BJ (cell line): Measurements from ENCODE around the gene HAVCR2. TPM values are rescaled to one million over a fixed set of nuclear protein-coding genes. Genes with fewer than 3 reads are reported as not detected.

Experiments
- CTCF ChIA-PET: fragments of 350-600 bp; formaldehyde crosslinking; extraction: SDS; loops from one replicate; lab custom pipeline; 2021; ENCODE audit warnings: antibody characterized with exemption, inconsistent platforms; lab: Yijun Ruan, JAX
- POLR2A ChIA-PET: fragments of 300-600 bp; sonication (Branson Sonifier 250); formaldehyde crosslinking; extraction: SDS; loops from one replicate; lab custom pipeline; 2021; ENCODE audit warnings: antibody characterized with exemption; lab: Charles Lee
- DNase-seq: peaks from one replicate; pipeline ENCODE4 v3.0.0-alpha.2; 2011; ENCODE audit warnings: low read depth
- H3K27me3 ChIP-seq: 2 replicates; pipeline ENCODE4 v1.6.0; 2011; ENCODE audit warnings: low read length; ENCODE audit not compliant: control insufficient read depth, insufficient read depth
- H3K36me3 ChIP-seq: 2 replicates; pipeline ENCODE4 v1.5.1; 2011; ENCODE audit warnings: low read length; ENCODE audit not compliant: control insufficient read depth, insufficient read depth
- H3K4me3 ChIP-seq: 2 replicates; pipeline ENCODE4 v1.5.1; 2011; ENCODE audit warnings: low read depth, mild to moderate bottlenecking, control low read depth, low read length
- CTCF ChIP-seq: IDR thresholded peaks from 2 replicates; pipeline ENCODE4 v1.5.1; 2011; ENCODE audit warnings: low read depth, mild to moderate bottlenecking, control low read depth, inconsistent platforms, low read length, moderate library complexity; ENCODE audit not compliant: insufficient read depth
- polyA plus RNA-seq: library from polyadenylated mRNA; depleted of rRNA; stranded (reverse); fragments of >200 nt; gene quantifications from 2 replicates; pipeline ENCODE4 v1.2.3, GENCODE V29; 2011

The HAVCR2 gene
- polyA plus RNA-seq, 1 experiment = not detected

- no peaks in the 10 kb centered on the region for H3K36me3 ChIP-seq
- ChIA-PET POLR2A (no interaction called here), CTCF (interaction anchor here (1.9 kb wide), 1 partner anchor 17 kb away, joined by 7 read pairs; no protein-coding TSS in a partner anchor)
- H3K4me3 ChIP-seq = no peak overlapping the region
- no peak for DNase-seq
- no peaks in the 10 kb centered on the region; the same call in 1 of the 2 replicates for H3K27me3 ChIP-seq
- TF ChIP-seq CTCF = no peak
These were observed 6.2 kb upstream of the HAVCR2 start for GRCh38 chr5:157115012-157115411.

- CTCF ChIA-PET = no interaction called here
- no peak overlapping the region for H3K4me3 ChIP-seq
- no peaks in the 10 kb centered on the region for H3K36me3 ChIP-seq
- POLR2A ChIA-PET = no interaction called here
- no peak for DNase-seq
- TF ChIP-seq CTCF = no peak
- no peaks in the 10 kb centered on the region; the same call in 1 of the 2 replicates for H3K27me3 ChIP-seq
These were observed 4.2 kb upstream of the HAVCR2 start for GRCh38 chr5:157113002-157113401.

- ChIA-PET POLR2A (interaction anchor here (0.6 kb wide), 1 partner anchor 8 kb away, joined by 15 read pairs; no protein-coding TSS in a partner anchor), CTCF (interaction anchor here (0.6 kb wide), 1 partner anchor 79 kb away, joined by 3 read pairs; no protein-coding TSS in a partner anchor)
- no peak for DNase-seq
- Histone ChIP-seq H3K4me3 (no peak overlapping the region), H3K36me3 (no peaks in the 10 kb centered on the region), H3K27me3 (no peaks in the 10 kb centered on the region)
- TF ChIP-seq CTCF = no peak
These were observed 900 bp upstream of the HAVCR2 start for GRCh38 chr5:157109744-157110143.

- ChIA-PET POLR2A (no interaction called here), CTCF (interaction anchor here (0.6 kb wide), 1 partner anchor 905 kb away, joined by 3 read pairs; no protein-coding TSS in a partner anchor)
- Histone ChIP-seq H3K36me3 (no peaks in the 10 kb centered on the region), H3K27me3 (no peaks in the 10 kb centered on the region), H3K4me3 (no peak overlapping the region)
- no peak for DNase-seq
- no peak for TF ChIP-seq CTCF
These were observed 1.3 kb downstream of the HAVCR2 start for GRCh38 chr5:157107508-157107907.

GRCh38 chr5:157106630-157107461, 2.0 kb downstream of the HAVCR2 start:
- DNase-seq = no peak
- Histone ChIP-seq H3K4me3 (no peak overlapping the region), H3K27me3 (no peaks in the 10 kb centered on the region), H3K36me3 (no peaks in the 10 kb centered on the region)
- CTCF ChIA-PET = no interaction called here
- no peak for TF ChIP-seq CTCF
- POLR2A ChIA-PET = no interaction called here
